HepG2 (cell line): ENCODE data around the gene ZDHHC21. TPM values are rescaled to one million over a fixed set of nuclear protein-coding genes. Genes with fewer than 3 reads are reported as not detected.
A peak's percentile ranks its signal among the peaks of the same experiment; 100 is the strongest.

Experiments
- CBX1 ChIP-seq: IDR thresholded peaks from one replicate; pipeline ENCODE4 v1.6.1; 2016; ENCODE audit warnings: antibody characterized with exemption, low read depth
- CHD2 ChIP-seq: IDR thresholded peaks from 2 replicates; pipeline ENCODE4 v1.6.1; 2011; ENCODE audit warnings: low read depth, low read length, improper control_type of control experiment
- CHD4 ChIP-seq: fragments of 200-600 bp; sonication (generic); IDR thresholded peaks from 2 replicates; pipeline ENCODE4 v1.7.0; 2017; ENCODE audit warnings: mild to moderate bottlenecking, low read length, borderline replicate concordance
- EHMT2 ChIP-seq: fragments of 200-600 bp; sonication (generic); IDR thresholded peaks from 2 replicates; pipeline ENCODE4 v1.7.0; 2017; ENCODE audit warnings: antibody characterized with exemption, low read depth, low read length, borderline replicate concordance
- FOXK1 ChIP-seq: sonication (generic); formaldehyde crosslinking; IDR thresholded peaks from 2 replicates; pipeline ENCODE4 v1.4.0; 2020; ENCODE audit warnings: low read depth, missing genetic modification reagents, borderline replicate concordance
- MED13 ChIP-seq: sonication (generic); formaldehyde crosslinking; IDR thresholded peaks from 2 replicates; pipeline ENCODE4 v1.5.0; 2020; ENCODE audit warnings: missing genetic modification reagents
- MIER2 ChIP-seq: IDR thresholded peaks from 2 replicates; pipeline ENCODE4 v1.6.1; 2016; ENCODE audit warnings: missing biosample characterization, missing genetic modification reagents
- PPARG ChIP-seq: conservative IDR thresholded peaks from 2 replicates; pipeline ENCODE4 v1.6.1; 2016; ENCODE audit warnings: missing biosample characterization, missing genetic modification reagents
- RELA ChIP-seq: sonication (generic); formaldehyde crosslinking; IDR thresholded peaks from 2 replicates; pipeline ENCODE4 v1.4.0; 2020; ENCODE audit warnings: missing genetic modification reagents
- SETDB1 ChIP-seq: sonication (generic); formaldehyde crosslinking; IDR thresholded peaks from 2 replicates; pipeline ENCODE4 v1.5.1; 2020; ENCODE audit warnings: missing genetic modification reagents, mild to moderate bottlenecking, borderline replicate concordance
- SNAPC2 ChIP-seq: sonication (generic); formaldehyde crosslinking; IDR thresholded peaks from 2 replicates; pipeline ENCODE4 v1.8.1; 2022; ENCODE audit warnings: mild to moderate bottlenecking, missing genetic modification reagents
- SUZ12 ChIP-seq: fragments of 150-350 bp; IDR thresholded peaks from 2 replicates; pipeline ENCODE4 v1.6.1; 2014; ENCODE audit warnings: low read depth, low read length
- ZNF30 ChIP-seq: sonication (generic); formaldehyde crosslinking; IDR thresholded peaks from 2 replicates; pipeline ENCODE4 v1.5.0; 2020; ENCODE audit warnings: mild to moderate bottlenecking, missing genetic modification reagents
- ZNF484 ChIP-seq: sonication (generic); formaldehyde crosslinking; IDR thresholded peaks from 2 replicates; pipeline ENCODE4 v1.5.1; 2020; ENCODE audit warnings: mild to moderate bottlenecking, low read depth, missing genetic modification reagents, borderline replicate concordance
- polyA plus RNA-seq, 8 experiments: library from polyadenylated mRNA; depleted of rRNA in 3 of 8; stranded (reverse) in 7 of 8; unstranded in 1 of 8; fragments of >200 nt; fragmentation: Illumina TruSeq in 4 of 8; extraction: Trizol in 4 of 8; gene quantifications; 2 replicates each; pipeline versions ENCODE4 v1.2.1 to v1.2.3, GENCODE V29; 2011 to 2016; ENCODE audit warnings: low read depth in 4 of 8, missing spikeins in 1 of 8, mixed read lengths in 1 of 8; ENCODE audit not compliant: insufficient read depth in 1 of 8
- total RNA-seq, 5 experiments: library from RNA; depleted of rRNA; stranded (reverse); fragments of >200 nt; fragmentation: Illumina TruSeq; extraction: Trizol; gene quantifications; 2 replicates each; pipeline ENCODE4 v1.2.3, GENCODE V29; 2016; ENCODE audit warnings: low read depth in 1 of 5
- TF ChIP-seq, protein P1 (sequence below): IDR thresholded peaks from 2 replicates; pipeline ENCODE4 v1.6.1; 2016; ENCODE audit warnings: low read depth, missing genetic modification reagents, missing compliant biosample characterization
- TF ChIP-seq, protein P2 (sequence below): sonication (generic); formaldehyde crosslinking; IDR thresholded peaks from 2 replicates; pipeline ENCODE4 v1.8.0; 2022; ENCODE audit warnings: mild to moderate bottlenecking, missing genetic modification reagents, moderate library complexity
- TF ChIP-seq, protein P3 (sequence below): fragments of 450-650 bp; IDR thresholded peaks from 2 replicates; pipeline ENCODE4 v1.6.1; 2017
- TF ChIP-seq, protein P4 (sequence below): sonication (generic); formaldehyde crosslinking; conservative IDR thresholded peaks from 2 replicates; pipeline ENCODE4 v1.8.1; 2023; ENCODE audit warnings: missing genetic modification reagents
- TF ChIP-seq, protein P5 (sequence below): IDR thresholded peaks from 2 replicates; pipeline ENCODE4 v1.6.1; 2016; ENCODE audit warnings: low read depth

ZDHHC21 gene
- total and polyA plus RNA-seq, 2 of the 13 experiments (the other 11 are each of a cell fraction or from before 2014, with no cell fraction given): 2.4 to 3.7 TPM

DNA sequence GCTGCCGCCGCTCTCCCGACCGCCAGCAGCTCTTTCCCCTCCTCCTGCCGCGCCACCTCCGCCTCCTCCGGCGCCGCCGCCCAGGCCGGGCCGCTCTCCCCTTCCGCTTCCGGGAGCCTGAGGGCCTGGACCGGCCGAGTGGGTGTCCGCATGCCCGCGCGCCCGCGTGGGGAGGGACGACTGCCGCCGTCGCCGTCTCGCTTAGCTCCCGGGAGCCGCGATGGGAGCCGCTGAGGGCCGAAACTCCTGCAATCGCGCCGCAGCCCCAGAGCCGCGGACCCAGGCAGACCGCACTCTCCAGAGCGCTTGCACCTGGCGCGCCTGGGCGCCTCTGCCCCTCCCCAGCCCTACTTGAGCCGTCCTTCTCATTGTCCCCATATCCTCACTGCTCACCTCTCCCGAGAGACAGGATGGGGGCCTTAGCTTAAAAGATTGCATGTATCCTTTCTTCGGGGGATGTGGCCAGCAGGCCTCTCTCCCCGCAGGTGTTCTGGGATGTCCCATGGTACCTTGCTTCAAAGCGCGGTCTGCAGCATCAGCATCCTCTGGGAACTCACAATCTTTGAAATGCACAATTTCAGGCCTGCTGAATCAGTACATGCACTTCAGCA, at the start of gene ZDHHC21 (continued):
- TF ChIP-seq, protein P1, sequence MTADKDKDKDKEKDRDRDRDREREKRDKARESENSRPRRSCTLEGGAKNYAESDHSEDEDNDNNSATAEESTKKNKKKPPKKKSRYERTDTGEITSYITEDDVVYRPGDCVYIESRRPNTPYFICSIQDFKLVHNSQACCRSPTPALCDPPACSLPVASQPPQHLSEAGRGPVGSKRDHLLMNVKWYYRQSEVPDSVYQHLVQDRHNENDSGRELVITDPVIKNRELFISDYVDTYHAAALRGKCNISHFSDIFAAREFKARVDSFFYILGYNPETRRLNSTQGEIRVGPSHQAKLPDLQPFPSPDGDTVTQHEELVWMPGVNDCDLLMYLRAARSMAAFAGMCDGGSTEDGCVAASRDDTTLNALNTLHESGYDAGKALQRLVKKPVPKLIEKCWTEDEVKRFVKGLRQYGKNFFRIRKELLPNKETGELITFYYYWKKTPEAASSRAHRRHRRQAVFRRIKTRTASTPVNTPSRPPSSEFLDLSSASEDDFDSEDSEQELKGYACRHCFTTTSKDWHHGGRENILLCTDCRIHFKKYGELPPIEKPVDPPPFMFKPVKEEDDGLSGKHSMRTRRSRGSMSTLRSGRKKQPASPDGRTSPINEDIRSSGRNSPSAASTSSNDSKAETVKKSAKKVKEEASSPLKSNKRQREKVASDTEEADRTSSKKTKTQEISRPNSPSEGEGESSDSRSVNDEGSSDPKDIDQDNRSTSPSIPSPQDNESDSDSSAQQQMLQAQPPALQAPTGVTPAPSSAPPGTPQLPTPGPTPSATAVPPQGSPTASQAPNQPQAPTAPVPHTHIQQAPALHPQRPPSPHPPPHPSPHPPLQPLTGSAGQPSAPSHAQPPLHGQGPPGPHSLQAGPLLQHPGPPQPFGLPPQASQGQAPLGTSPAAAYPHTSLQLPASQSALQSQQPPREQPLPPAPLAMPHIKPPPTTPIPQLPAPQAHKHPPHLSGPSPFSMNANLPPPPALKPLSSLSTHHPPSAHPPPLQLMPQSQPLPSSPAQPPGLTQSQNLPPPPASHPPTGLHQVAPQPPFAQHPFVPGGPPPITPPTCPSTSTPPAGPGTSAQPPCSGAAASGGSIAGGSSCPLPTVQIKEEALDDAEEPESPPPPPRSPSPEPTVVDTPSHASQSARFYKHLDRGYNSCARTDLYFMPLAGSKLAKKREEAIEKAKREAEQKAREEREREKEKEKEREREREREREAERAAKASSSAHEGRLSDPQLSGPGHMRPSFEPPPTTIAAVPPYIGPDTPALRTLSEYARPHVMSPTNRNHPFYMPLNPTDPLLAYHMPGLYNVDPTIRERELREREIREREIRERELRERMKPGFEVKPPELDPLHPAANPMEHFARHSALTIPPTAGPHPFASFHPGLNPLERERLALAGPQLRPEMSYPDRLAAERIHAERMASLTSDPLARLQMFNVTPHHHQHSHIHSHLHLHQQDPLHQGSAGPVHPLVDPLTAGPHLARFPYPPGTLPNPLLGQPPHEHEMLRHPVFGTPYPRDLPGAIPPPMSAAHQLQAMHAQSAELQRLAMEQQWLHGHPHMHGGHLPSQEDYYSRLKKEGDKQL: no peak
- 0 out of 2 replicates have a peak, but pooled peaks have one; percentile 49 for TF ChIP-seq SNAPC2
- no peak for TF ChIP-seq ZNF484 (CRISPR knock-in tag)
- TF ChIP-seq, protein P2, sequence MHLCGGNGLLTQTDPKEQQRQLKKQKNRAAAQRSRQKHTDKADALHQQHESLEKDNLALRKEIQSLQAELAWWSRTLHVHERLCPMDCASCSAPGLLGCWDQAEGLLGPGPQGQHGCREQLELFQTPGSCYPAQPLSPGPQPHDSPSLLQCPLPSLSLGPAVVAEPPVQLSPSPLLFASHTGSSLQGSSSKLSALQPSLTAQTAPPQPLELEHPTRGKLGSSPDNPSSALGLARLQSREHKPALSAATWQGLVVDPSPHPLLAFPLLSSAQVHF (CRISPR knock-in tag): no peak
- TF ChIP-seq, protein P3, sequence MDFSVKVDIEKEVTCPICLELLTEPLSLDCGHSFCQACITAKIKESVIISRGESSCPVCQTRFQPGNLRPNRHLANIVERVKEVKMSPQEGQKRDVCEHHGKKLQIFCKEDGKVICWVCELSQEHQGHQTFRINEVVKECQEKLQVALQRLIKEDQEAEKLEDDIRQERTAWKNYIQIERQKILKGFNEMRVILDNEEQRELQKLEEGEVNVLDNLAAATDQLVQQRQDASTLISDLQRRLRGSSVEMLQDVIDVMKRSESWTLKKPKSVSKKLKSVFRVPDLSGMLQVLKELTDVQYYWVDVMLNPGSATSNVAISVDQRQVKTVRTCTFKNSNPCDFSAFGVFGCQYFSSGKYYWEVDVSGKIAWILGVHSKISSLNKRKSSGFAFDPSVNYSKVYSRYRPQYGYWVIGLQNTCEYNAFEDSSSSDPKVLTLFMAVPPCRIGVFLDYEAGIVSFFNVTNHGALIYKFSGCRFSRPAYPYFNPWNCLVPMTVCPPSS: no peak
- TF ChIP-seq ZNF30 (CRISPR knock-in tag): peak; percentile 81; the same call in 1 of the 2 replicates
- no peak for TF ChIP-seq CHD4
- TF ChIP-seq PPARG (CRISPR knock-in tag): no peak
- TF ChIP-seq, protein P4, sequence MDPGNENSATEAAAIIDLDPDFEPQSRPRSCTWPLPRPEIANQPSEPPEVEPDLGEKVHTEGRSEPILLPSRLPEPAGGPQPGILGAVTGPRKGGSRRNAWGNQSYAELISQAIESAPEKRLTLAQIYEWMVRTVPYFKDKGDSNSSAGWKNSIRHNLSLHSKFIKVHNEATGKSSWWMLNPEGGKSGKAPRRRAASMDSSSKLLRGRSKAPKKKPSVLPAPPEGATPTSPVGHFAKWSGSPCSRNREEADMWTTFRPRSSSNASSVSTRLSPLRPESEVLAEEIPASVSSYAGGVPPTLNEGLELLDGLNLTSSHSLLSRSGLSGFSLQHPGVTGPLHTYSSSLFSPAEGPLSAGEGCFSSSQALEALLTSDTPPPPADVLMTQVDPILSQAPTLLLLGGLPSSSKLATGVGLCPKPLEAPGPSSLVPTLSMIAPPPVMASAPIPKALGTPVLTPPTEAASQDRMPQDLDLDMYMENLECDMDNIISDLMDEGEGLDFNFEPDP (CRISPR knock-in tag): 0 out of 2 replicates have a peak, but pooled peaks have one; percentile 96
- TF ChIP-seq MIER2 (CRISPR knock-in tag): no peak
- TF ChIP-seq CHD2: no peak
- no peak for TF ChIP-seq EHMT2
- TF ChIP-seq, protein P5, sequence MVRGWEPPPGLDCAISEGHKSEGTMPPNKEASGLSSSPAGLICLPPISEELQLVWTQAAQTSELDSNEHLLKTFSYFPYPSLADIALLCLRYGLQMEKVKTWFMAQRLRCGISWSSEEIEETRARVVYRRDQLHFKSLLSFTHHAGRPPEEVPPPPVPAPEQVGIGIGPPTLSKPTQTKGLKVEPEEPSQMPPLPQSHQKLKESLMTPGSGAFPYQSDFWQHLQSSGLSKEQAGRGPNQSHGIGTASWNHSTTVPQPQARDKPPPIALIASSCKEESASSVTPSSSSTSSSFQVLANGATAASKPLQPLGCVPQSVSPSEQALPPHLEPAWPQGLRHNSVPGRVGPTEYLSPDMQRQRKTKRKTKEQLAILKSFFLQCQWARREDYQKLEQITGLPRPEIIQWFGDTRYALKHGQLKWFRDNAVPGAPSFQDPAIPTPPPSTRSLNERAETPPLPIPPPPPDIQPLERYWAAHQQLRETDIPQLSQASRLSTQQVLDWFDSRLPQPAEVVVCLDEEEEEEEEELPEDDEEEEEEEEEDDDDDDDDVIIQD (CRISPR knock-in tag): no peak
- TF ChIP-seq SETDB1 (CRISPR knock-in tag): no peak
- TF ChIP-seq FOXK1 (CRISPR knock-in tag): no peak
- TF ChIP-seq MED13: no peak
- TF ChIP-seq RELA (CRISPR knock-in tag): peak; percentile 55; the same call in 1 of the 2 replicates
- no peak for TF ChIP-seq SUZ12
- peak; percentile 32 for TF ChIP-seq CBX1
